Activated CD4-positive, CD25-positive, alpha-beta regulatory T cell treated with anti-CD3 and anti-CD28 coated beads, Interleukin-2, amount 50 U/mL, for 72 hours (primary cell): ENCODE results near the gene PHF3.
"Not testable (repeated sequence)": the region's sequence is repeated elsewhere in the genome, so short reads cannot be mapped to it uniquely, and the experiment has no call there.

ENCODE experiments used
- DNase-seq: peaks from one replicate; pipeline ENCODE4 v3.0.0; 2021

PHF3 gene

GRCh38 chr6:63714091-63714490 is 78.5 kb downstream of the PHF3 start:
- DNase-seq, result no peak

- DNase-seq, result no peak
Measured at GRCh38 chr6:63716169-63716568, 80.6 kb downstream of the PHF3 start.

- DNase-seq, result no peak
Measured at GRCh38 chr6:63721181-63721580, 85.6 kb downstream of the PHF3 start.

- DNase-seq, result no peak
Measured at GRCh38 chr6:63724721-63725120, 89.1 kb downstream of the PHF3 start.

GRCh38 chr6:63730311-63730710 is 94.7 kb downstream of the PHF3 start:
- no peak for DNase-seq

- DNase-seq, result no peak
Measured at GRCh38 chr6:63731930-63732329, 96.3 kb downstream of the PHF3 start.

DNA sequence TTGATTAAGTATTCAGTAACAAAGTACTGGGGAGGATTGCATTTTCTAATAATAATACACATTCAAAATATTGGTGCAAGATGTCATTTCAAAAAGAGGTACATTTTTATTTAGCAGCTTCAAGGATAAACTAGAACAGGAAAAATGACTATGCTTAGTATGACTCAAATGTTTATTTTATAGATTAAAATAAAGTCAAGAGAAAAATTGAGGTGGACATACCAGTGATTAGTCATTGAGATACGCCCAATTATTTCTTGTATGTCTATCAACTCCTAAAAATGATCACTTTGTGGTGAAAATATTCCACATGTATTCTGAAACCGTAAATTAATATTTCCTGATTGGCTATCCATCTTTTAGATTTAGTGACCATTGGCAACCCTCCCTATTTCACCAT is 96.7 kb downstream of the PHF3 start:
- no peak for DNase-seq

- no peak for DNase-seq
Measured at GRCh38 chr6:63734923-63735322, 99.3 kb downstream of the PHF3 start.

GRCh38 chr6:63738190-63738589 is 102.6 kb downstream of the PHF3 start:
- not testable (repeated sequence) for DNase-seq

DNA sequence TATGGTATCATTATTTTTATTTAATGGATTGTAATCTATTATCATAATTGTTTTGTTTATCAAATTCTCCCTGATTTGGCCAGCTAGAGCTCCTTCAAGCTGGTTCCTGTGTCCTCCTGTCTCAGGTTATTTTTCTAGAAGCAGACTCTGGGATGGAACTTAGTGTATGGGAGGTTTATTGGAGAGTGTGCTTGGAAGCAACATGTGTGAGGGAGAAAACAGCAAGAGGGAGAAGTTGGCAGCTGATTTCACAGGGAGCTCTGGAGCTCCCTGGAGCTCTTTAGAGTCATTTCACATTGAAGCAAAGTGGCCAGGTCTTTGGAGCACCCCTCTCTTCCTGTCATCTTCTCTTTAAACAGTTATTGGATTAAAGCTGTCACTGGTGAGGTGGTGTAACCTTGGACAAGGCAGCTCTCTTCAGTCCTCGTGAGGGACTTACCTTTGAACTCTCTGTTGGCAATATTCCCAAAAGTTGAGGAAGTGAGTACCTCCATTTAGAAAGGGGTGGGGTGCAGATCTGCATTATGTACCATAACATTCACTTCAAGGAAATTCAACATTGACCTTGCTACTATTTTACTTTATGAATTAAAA is 103.6 kb downstream of the PHF3 start:
- no peak for DNase-seq

- no peak for DNase-seq
Measured at GRCh38 chr6:63740709-63741108, 105.1 kb downstream of the PHF3 start.

GRCh38 chr6:63742060-63742459 is 106.5 kb downstream of the PHF3 start:
- DNase-seq, result no peak

DNA sequence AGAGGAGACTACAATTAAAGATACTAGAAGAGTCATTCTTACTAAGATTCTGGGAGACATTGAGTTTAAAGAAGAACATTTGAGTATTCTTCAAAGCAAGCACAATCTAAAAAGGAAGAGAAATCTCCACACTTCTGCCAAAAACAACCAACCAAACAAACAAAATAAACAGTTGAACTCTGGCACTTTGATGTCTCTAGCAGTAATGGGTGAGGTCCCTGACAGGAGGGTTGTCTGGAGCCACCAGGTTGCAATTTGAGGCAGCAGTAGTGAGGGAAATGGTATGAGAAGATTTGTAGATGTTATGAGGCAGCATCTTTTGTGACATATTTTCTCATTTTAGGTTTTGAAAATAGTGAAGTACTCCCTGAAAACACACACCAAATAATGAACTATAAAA is 108.1 kb downstream of the PHF3 start:
- DNase-seq, result no peak

DNA sequence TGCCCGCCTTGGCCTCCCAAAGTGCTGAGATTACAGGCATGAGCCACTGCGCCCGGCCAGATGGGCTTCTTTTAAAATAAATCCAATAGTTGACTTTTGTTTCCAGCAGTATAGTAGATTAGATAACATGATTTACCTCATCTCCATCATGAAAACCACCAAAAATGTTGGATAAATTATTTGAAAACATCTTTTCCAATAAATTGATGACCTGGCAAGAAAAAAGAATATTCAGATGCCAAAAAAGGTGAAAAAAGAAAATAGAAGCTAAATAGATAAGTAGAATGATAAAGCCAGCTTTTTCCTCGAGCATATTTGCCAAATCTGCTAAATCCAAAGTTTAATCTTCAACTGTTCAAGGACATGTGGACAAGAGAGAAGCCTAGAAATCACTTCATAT is 109.2 kb downstream of the PHF3 start:
- no peak for DNase-seq

GRCh38 chr6:63745784-63746183 is 110.2 kb downstream of the PHF3 start:
- DNase-seq, result no peak

GRCh38 chr6:63750400-63750799 is 114.8 kb downstream of the PHF3 start:
- DNase-seq, result no peak

GRCh38 chr6:63757275-63757674 is 121.7 kb downstream of the PHF3 start:
- not testable (repeated sequence) for DNase-seq

- no peak for DNase-seq
Measured at GRCh38 chr6:63757826-63758225, 122.2 kb downstream of the PHF3 start.

DNA sequence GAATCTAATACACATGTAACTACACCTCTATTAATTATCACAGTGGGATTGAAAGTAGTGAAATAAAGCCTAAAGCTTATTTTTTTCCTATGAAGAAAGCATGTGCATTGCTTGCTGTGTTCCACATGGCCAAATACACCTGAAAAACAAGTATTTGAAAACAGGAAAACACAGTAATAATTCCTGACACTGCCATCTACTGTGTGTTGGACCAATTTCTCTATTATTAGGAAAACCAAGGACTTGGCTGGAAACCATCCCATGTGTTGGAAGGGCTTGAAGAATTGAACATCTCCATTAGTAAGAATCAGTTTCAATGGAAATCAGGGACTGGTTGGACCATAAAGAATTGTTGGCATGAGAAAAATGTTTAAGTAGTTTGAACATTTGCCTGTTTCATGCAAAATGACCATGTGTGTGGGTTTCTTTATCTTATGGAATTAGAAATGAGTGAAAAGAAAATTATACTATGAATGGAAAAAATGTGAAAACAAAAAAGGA is 124.1 kb downstream of the PHF3 start:
- no peak for DNase-seq

DNA sequence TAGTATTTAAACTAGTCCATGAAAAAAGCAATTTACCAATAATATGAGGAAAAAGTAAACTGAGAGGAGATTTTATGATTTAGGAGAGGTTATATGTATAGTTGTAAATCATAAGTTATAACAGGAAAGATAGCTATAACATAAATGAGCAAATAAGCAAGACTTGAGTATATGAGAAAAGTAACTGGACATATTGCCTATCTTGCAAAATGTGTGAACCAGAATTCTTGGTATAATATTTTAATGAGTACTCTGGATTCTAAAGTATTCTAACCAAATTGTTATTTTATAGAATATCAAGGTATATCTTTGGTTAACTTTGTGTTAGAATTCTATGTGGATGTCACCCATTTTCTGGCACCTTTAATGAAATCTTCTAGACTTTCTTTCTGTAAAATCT is 124.6 kb downstream of the PHF3 start:
- DNase-seq, result no peak

DNA sequence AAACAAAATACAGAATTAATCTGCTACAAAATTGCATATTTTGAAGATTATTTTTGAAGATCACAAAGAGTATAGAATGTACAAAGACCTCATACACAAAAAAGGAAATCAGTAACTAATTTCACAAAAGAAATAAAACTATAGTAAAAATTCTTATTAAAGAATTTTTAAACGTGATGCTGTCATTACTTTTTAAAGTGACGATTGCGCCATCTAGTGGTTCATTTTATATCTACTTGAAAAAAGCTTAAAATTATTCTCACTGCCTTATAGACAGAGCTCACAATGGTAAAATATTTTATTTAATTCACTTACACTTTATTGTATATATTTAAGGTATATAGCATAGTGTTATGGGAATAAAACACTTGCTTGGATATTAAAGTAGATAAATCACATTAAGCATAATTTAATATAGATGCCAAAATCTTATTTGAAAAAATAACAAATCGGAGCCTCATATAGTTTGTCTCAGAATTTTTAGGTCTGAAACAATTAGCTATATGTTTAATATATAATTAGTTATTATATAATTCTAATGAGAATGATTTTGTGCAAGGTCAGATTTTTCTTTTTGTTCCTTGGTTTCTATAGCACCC is 128.8 kb downstream of the PHF3 start:
- no peak for DNase-seq
